GM18873 (cell line): Measurements from ENCODE around the gene PTCD3.

Experiments used
- ATAC-seq: cut with Tn5 transposase; IDR thresholded peaks from one replicate; pipeline ENCODE4 v1.9.1; 2021; ENCODE audit warnings: mild to moderate bottlenecking, moderate library complexity, moderate number of reproducible peaks; ENCODE audit not compliant: unreplicated experiment, low FRiP score

PTCD3 gene

DNA sequence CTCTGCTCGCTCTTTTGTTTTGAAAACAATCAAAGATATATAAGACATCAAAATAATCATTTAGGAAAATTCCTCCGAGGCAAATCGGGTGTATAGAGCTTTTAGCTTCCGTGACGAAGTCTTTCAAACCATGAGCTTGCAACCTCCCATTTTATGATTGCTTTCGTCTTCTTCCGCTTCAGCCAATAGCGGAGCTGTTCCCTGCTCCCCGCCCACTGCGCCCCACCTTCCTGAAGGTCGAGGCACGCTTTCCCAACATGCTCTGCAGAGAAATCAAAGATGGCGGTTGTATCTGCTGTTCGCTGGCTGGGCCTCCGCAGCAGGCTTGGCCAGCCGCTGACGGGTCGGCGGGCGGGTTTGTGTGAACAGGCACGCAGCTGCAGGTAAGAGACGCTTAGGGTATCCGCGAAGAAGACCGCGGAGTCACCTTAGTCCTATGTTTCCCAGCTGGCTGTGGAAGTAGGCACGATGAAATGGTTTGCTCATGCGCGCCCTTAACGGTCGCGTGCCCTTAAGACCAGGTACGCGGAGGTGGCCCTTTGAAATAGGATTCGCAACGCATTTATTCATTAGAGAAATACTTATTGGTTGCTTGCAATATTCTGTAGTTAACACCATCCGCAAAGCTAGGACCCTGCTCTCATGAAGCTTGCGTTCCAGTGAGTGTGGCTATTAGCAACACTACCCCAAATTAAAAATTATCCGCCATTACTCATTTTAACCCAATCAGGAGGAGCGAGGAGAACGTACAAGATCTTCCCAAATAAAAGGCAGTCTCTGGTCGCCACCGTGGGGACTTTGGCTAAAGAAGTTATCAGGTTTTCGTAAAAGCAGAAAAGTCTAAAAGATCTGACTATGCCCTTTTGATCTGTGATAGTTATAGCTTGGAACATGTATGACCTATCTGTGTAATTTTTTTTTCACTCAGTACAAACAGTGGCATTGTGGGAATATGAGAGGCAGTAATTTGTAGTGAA, at the start of gene PTCD3:
TSS of gene PTCD3 (plus strand) at position 267 of the 977 bp plus-strand sequence. CDS start at position 280, 13 bp downstream.
- peak; percentile 84 for ATAC-seq

DNA sequence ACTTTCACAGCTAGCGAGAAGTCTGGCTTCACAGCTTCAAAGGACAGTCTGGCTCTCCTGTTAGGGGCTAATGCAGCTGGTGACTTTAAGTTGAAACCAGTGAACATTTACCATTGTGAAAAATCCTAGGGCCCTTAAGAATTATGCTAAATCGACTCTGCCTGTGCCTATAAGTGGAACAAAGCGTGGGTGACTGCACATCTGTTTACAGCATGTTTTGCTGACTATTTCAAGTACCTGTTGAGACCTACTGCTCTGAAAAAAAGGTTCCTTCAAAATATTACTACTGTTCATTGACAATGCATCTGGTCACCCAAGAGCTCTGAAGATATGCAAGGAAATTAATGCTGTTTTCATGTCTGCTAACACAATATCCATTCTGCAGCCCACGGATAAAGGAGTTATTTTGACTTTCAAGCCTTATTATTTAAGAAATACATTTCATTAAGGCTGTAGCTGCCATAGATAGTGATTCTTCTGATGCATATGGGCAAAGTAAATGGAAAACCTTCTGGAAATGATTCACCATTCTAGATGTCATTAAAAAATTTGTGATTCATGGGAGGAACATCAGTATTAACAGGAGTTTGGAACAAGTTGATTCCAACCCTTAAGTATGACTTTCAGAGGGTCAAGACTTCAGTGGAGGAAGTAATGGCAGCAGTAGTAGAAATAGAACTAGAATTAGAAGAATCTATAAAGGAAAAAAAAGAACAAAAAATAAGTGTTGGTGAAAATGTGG, 49.3 kb upstream of the PTCD3 start:
- no peak for ATAC-seq

DNA sequence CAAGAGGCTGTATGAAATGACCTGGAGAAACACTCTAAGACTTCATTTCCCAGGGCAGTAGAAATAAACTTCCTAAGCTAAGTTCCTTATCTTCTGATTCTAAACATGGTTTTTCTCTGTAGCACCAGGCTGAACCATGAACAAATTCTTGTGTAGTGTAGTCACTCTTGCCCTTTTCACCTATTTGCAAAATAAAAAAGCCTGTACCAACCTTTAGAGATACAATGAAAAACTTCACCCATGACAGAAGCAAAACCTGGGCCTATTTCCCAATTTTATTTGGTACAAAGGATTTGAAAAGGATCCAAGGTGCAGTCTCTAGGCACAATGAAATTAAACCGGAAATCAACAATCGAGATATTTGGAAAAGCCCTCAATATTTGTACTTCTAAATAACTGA, 44.0 kb upstream of the PTCD3 start:
- ATAC-seq: no peak

DNA sequence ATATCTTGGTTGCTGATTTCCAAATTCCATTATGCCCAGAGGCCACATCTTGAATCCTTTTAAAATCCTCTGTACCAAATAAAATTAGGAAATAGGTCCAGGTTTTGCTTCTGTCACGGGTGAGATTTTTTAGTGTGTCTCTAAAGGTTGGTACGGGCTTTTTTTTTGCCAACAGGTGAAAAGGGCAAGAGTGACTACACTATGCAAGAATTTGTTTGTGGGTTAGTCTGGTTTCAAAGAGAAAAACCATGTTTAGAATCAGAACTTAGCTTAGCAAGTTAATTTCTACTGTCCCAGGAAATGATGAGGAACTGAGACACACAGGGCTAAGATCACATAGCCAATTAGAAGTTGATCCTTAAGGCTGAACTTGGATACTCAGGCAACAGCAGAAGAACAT, 42.0 kb upstream of the PTCD3 start:
- no peak for ATAC-seq

DNA sequence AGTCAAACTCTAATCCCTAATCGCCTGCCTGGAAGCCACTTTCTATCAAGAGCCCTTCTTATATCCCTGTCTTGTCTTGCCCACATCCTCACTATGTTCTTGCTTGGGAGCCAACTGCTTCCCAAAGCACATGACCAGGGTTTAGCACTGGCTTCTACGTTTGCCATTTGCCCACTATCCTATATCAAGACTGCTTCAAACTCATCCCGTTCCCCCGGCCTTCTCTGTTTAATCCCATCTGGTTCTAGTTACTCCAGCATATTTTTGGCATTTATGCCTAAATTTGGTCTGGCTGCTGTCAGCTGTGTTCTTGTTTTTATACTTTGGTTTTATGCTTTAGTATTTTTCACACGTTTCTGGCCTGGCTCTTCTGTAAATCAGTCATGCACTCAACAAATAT, 40.5 kb upstream of the PTCD3 start:
- no peak for ATAC-seq

DNA sequence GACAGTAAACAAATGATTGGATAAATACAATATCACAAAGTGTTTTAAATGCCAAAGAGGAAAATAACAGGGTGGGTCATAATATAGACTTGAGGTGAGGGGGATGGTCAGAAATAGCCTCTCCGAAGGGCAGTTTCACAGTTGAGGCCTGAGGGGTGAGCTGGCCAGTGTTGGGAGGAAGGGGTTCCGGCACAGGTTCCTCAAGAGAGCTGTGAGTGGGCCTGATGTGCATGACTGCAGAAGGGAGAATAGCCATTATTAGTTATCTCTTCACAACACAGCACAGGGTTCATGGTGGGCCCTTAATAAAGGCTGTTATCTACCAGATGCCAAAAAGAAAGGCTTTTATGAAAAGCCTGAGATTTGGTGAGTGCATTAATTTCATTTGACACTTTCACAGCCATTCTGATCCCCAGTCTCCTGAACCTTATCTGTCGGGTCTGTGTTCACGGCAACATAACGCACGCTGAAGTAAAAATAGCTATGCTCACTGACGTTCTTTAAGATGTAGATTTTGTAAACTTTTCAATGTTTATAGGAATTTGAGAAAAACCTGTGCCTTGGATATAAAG, 39.9 kb upstream of the PTCD3 start:
- ATAC-seq: no peak

DNA sequence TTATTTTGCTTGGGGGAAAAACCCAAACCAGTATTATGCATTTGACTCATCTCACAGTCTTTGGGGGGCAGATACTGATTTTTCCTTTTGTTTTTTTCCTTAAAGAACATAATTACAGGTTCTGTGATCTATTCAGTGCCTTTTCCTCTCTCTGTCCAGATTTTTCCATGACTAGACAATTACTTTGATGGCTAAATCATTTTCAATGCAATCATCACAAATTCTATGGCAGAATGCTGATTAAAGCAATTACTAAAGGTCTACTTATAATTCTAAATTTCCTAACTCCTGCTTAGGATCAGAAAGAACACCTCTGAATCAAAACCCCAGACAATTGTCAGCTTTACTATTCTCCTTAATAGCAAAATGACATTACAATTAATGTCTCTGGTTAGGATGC, 39.1 kb upstream of the PTCD3 start:
- ATAC-seq: no peak

DNA sequence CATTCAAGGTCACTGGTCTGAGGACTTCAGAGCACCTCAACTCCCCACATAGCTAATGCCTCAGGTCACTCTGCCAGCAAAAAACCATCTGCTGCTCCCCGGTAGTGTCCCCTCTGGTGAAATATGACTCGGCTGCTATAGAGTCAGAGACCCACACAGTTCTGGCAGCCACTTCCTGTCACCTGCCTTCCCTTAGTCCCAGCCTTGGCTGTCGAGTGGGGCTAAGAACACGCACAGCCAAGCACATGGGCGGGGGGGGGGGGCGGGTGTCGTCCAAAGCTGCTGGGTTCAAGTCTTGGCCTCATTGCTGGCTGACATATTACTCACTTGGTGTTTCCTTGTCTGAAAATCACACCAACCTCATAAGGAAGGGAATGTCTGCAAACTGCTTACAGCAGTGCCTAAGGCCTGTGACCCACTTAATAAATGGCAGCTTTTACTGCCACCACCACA, 37.9 kb upstream of the PTCD3 start:
- no peak for ATAC-seq

DNA sequence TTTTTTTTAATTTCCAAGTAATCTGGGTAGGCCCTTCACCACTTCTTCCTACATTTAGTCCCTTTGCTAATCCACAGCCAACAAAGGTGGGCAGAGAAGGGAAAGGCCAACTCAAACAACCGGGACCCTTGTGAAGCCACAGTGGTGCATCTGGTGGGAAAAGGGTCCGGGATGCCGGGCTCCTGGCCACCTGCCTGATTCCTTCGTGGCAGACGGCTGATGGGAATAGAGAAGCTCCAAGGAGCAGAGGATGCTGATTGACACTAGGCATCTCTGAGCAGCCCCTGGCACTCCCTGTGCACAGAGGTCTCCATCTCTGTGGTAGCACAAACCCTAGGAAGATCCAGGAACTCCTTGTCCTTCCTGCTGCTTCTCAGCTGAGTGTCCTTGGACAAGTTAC, 37.4 kb upstream of the PTCD3 start:
- ATAC-seq: no peak

DNA sequence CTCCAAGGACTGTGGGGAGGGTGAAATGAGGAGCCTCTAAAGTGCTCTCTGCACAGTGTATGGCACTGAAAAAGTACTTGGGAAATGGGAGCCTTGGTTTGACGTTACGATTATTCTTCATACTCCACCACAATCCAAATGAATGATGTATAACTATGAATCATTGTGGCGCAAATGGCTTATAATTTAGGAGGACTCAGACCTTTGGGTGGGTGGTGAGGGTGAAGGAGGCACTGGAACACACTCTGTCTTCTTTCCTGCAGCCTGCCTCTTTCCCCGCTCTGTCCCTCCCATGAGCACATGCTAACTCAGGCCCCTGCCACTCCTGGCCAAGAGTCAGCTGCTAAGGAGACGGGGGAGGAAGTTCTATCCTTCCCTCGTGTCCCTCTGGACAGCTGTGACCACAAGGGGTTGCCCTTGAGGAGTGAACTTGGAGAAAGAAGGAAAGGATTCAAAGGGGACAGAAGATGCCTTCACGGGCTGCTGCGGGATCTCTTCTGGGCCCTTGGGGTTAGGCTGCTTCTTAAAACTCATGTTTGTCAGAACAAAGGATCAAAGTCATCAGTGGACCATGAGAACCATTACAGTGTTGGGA, 36.8 kb upstream of the PTCD3 start:
- no peak for ATAC-seq

DNA sequence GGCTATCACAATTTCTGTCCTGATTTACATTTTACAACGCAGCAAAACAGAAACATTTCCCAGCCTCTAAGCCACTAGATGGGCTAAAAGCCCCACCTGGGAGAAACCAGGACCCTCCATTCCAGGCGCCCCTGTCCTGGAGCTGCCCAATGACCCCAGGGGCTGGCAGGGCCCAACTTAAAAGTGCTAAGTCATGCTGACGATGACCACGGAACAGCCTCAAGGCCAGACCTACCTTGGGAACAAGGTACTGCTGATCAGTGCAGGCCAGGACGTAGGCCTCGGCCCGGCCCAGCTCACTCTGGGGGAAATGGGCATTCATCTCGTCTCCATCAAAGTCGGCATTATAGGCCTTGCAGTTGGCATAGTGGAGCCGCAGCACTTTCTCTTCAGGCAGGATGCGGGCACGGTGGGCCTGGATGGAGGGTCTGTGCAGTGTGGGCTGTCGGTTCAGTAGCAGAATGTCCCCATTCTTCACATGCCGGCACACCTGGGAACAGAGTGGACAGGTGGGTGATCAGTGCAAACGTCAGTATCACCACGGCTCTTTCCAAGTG, 36.2 kb upstream of the PTCD3 start:
- ATAC-seq: no peak

DNA sequence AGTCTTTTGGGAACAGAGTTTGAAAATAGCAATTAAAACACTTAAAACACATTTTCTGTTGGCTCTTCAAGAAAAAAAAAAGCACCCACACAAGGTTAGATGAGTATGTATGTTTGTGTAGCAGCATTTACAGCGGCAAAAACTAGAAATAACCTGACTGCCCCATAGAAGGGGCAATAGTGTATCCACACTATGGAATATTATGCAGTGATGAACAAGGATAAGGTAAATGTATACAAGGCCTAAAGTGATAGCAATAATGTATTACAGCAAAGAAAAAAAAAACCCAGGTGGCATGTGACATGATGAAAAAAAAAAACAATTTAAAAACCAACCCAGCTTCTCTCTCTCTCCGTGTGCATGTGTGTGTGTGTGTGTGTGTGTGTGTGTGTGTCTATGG, 35.2 kb upstream of the PTCD3 start:
- no peak for ATAC-seq

DNA sequence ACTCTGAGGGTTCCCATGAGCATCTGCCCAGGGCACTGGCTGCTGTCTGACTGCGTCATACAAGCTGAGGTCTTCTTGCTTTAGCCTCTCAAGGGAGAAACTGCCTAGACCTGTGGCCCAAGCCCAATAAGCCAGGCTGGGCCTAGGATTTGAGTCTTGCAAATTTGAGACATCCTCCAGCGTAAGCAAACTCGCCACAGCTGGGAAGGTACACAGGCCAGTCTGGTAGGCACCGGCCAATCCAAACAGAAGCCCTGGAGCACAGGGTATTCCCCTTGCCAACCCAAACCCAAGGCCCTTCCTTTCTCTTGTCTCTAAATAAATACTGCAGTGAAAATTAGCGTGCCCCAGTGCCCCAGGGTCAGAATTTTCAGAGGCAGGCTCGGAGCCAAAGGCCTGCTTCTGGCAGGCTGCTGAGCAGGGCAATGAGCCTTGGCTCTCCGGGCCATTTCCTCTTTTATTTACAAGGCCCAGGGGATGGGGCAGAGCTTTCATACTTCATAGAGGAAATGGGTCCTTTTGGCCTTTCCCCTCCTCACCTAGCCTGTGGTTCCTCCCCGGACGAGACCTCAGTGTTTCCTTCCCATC, 33.7 kb upstream of the PTCD3 start:
- no peak for ATAC-seq

DNA sequence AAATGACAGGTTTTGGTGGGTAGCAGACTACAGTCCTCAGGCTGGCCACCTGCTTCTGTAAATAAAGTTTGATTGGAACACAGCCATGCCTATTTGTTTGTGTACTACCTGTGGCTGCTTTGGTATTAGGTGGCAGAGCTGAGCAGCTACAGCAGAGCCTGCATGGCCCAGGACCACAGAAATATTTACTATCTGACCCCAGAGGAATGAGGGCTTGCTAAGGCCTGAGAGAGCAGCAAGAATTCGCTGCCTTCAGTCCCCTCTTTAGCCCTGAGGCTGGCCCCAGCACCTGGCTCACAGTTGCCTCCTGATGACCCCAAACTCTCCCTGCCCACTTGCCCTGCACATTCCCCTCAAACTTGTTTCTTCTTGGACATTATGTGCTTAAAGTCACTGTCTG, 32.8 kb upstream of the PTCD3 start:
- no peak for ATAC-seq

DNA sequence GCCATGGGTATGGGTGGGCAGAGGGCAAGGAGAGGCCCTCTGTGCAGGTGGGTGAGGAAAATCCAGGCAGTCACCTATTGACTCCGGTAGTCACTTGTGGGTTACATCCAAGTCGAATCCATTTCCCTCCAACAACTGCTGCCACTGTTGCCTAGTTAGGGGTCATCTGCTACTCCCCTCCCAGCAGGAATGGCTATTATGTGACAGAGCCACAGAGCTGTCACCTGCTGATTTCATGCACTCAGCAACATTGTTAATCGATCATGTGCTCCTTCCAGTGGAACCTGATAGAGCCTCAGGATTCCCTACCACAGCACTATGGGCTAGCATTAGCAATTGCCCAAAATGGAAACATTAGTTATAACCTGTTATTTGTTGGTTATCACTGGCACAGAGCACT, 31.8 kb upstream of the PTCD3 start:
- ATAC-seq: no peak

DNA sequence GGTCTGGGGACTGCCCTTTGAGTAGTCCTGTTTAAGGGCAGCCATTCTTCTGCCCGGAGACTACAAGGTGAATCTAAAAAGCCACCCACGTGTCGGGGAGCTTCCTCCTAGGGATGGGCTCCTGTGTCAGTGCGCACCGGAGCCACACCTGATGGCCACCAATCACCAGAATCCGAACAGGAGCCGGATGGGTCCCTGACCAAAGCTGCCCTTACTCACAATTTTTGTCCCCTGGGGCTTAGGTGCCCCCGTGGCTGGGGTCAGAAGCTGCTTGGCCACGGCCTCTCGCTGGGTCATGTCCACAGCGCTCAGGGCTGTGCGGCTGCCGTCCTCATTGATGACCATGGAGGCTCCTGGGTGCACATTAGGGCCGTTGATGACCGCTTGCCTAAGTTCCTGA, 31.2 kb upstream of the PTCD3 start:
- ATAC-seq: no peak

DNA sequence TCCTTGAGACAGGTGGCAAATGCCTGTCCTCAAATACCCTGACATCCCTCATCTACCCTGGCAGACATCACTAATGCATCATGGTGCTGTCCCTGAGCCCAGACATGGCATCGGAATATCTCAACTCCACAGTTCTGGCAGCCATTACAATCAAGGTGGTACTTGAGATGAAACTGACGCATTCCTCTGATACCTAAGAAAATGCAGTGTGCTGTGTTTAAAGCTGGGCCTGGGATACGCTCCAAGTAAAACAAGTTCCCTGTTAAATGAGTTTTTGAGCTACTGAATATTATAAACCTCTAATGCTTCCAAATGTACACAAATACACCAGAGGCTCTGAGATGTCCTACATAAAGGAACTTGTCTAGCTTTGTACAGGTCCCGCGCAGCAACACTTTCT, 30.1 kb upstream of the PTCD3 start:
- ATAC-seq: no peak

DNA sequence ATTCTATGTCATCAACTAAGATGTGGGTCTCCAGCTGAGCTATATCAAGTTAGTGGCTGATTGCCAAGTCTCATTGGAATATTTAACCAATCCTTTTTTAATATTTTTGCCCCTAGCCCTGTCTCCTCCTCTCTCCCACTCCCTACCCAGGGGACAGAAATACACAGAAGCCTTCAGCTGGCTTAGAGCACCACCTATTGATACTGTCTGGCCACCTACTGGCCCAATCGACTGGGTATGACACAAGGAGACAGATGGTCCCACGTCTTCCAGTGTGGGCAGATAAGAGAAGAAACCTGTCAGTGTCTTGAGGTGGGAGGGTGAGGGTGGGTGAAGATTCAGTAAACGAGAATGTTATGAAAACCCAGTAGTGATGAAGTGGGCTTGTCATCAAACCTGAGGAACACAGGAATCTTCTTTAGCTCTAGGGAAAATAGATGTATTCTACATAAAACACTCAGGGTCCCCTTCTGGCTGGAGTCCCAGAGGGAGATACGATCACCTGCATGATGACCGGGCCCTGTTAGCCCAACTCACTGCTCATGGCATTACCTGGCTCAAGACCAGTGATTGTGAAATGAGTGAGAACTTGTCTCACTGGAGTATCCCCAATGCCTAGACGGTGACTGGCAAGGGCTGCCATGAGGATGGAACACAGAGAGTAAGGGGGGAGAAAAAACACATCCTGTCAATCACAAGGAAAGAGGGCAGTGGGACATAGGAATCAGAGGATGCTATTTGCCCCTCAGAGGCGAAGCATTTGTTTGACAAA, 27.1 kb upstream of the PTCD3 start:
- ATAC-seq: no peak
